Prostate gland (tissue), 2 donors: ENCODE measurements around the gene MSRB3. TPM values are rescaled to one million over a fixed set of nuclear protein-coding genes. Genes with fewer than 3 reads are reported as not detected.

Experiments used
- DNase-seq: peaks from one replicate; pipeline ENCODE4 v3.0.0-alpha.2; 2019; ENCODE audit warnings: low spot score
- H3K27ac ChIP-seq, 2 donors: fragments of 200-600 bp; sonication (generic); 2 replicates each; pipeline ENCODE4 v1.5.1; 2017 to 2019
- H3K27me3 ChIP-seq: fragments of 200-600 bp; sonication (generic); replicated peaks from 2 replicates; pipeline ENCODE4 v1.5.1; 2019; ENCODE audit not compliant: insufficient read depth
- H3K36me3 ChIP-seq, 2 donors: fragments of 200-600 bp; sonication (generic); 1 replicate in 1 of 2; 2 replicates in 1 of 2; pipeline versions ENCODE4 v1.5.1 to v1.8.1; 2017 to 2019
- H3K4me1 ChIP-seq: fragments of 200-600 bp; sonication (generic); replicated peaks from 2 replicates; pipeline ENCODE4 v1.5.1; 2019
- H3K4me3 ChIP-seq, 2 donors: fragments of 200-600 bp; sonication (generic); 2 replicates each; pipeline ENCODE4 v1.5.1; 2017 to 2019
- H3K9me3 ChIP-seq: fragments of 200-600 bp; sonication (generic); 2 replicates; pipeline ENCODE4 v1.5.1; 2017
- CTCF ChIP-seq, 4 experiments: fragments of 200-600 bp in 2 of 4; fragments of 450-650 bp in 2 of 4; sonication (generic) in 2 of 4; IDR thresholded peaks; 1 replicate in 3 of 4; 2 replicates in 1 of 4; pipeline ENCODE4 v1.5.1; 2016 to 2019; ENCODE audit warnings: antibody characterized with exemption in 4 of 4, mild to moderate bottlenecking in 2 of 4, moderate library complexity in 2 of 4
- POLR2A ChIP-seq: fragments of 450-650 bp; IDR thresholded peaks from one replicate; pipeline ENCODE4 v1.6.1; 2016; ENCODE audit warnings: antibody characterized with exemption, mild to moderate bottlenecking
- POLR2AphosphoS5 ChIP-seq: sonication (generic); formaldehyde crosslinking; IDR thresholded peaks from one replicate; pipeline ENCODE4 v1.6.1; 2017; ENCODE audit warnings: antibody characterized with exemption
- WGBS: methylation state at CpG from one replicate; pipeline ENCODE4 v1.1.5; 2018; 5-methylcytosine and 5-hydroxymethylcytosine counted together
- intact Hi-C: fragments of 100-400 bp; cut with DNase I; formaldehyde crosslinking; loops from one replicate; pipeline ENCODE4 v1.14.2; 2022
- total RNA-seq, 2 donors: library from RNA; depleted of rRNA; stranded (reverse); fragments of >200 nt; gene quantifications; one replicate each; pipeline ENCODE4 v1.1.0, GENCODE V29; 2016

The MSRB3 gene
- total RNA-seq, 2 donors from 2014 or later: 32.2 to 42.9 TPM

GRCh38 chr12:65496617-65497016 is 218.1 kb downstream of the MSRB3 start:
- intact Hi-C loops: no loop called here
- 68% methylated on average over 2 of the region's 2 CpGs for WGBS
- H3K4me1 ChIP-seq: no peaks in the 10 kb centered on the region

GRCh38 chr12:65497660-65498059 is 219.2 kb downstream of the MSRB3 start:
- WGBS: 86% methylated on average over 4 of the region's 4 CpGs
- H3K9me3 ChIP-seq: no peaks in the 10 kb centered on the region
- H3K27me3 ChIP-seq: no peaks in the 10 kb centered on the region
- H3K4me1 ChIP-seq: no peaks in the 10 kb centered on the region
- no peak for DNase-seq
- TF ChIP-seq POLR2AphosphoS5 (no peak), POLR2A (no peak), CTCF (IDR thresholded peaks at IDR 0.05) (no peak)
- H3K27ac ChIP-seq: no peak overlapping the region
- no peak overlapping the region for H3K4me3 ChIP-seq
- intact Hi-C loops: no loop called here
- H3K36me3 ChIP-seq: no peaks in the 10 kb centered on the region

More at GRCh38 chr12:65496617-65497016, 218.1 kb downstream of the MSRB3 start:
- no peak for DNase-seq
- Histone ChIP-seq H3K9me3 (no peaks in the 10 kb centered on the region), H3K27ac (no peak overlapping the region), H3K27me3 (no peaks in the 10 kb centered on the region), H3K4me3 (no peak overlapping the region), H3K36me3 (no peaks in the 10 kb centered on the region)
- no peak for TF ChIP-seq POLR2AphosphoS5
- no peak for TF ChIP-seq CTCF (IDR thresholded peaks at IDR 0.05)
- no peak for TF ChIP-seq POLR2A

- Histone ChIP-seq H3K36me3 (no peaks in the 10 kb centered on the region), H3K27me3 (no peaks in the 10 kb centered on the region), H3K4me3 (no peak overlapping the region), H3K27ac (no peak overlapping the region), H3K9me3 (no peaks in the 10 kb centered on the region), H3K4me1 (no peaks in the 10 kb centered on the region)
- no peak for DNase-seq
- 97% methylated on average over 7 of the region's 7 CpGs for WGBS
- intact Hi-C loops: no loop called here
- no peak for TF ChIP-seq POLR2A
These were observed 220.7 kb downstream of the MSRB3 start for GRCh38 chr12:65499167-65499566.

- no peak overlapping the region for H3K27ac ChIP-seq
- DNase-seq: no peak
- H3K4me1 ChIP-seq: no peaks in the 10 kb centered on the region
- TF ChIP-seq POLR2A (no peak), POLR2AphosphoS5 (no peak)
- intact Hi-C loops: no loop called here
- H3K9me3 ChIP-seq: no peaks in the 10 kb centered on the region
- H3K36me3 ChIP-seq: no peaks in the 10 kb centered on the region
- no peaks in the 10 kb centered on the region for H3K27me3 ChIP-seq
- no peak overlapping the region for H3K4me3 ChIP-seq
- 70% methylated on average over 7 of the region's 7 CpGs for WGBS
These were observed 221.8 kb downstream of the MSRB3 start for GRCh38 chr12:65500091-65500900.

- TF ChIP-seq POLR2AphosphoS5: no peak
- no peak for TF ChIP-seq POLR2A
- TF ChIP-seq CTCF (IDR thresholded peaks at IDR 0.05): no peak
- H3K4me1 ChIP-seq: no peaks in the 10 kb centered on the region
- intact Hi-C loops: no loop called here
- H3K36me3 ChIP-seq: no peaks in the 10 kb centered on the region
- no peak overlapping the region for H3K4me3 ChIP-seq
- WGBS: 27% methylated on average over 6 of the region's 6 CpGs
- H3K9me3 ChIP-seq: no peaks in the 10 kb centered on the region
- H3K27me3 ChIP-seq: no peaks in the 10 kb centered on the region
- DNase-seq: no peak
- H3K27ac ChIP-seq: no peak overlapping the region
These were observed 222.7 kb downstream of the MSRB3 start for GRCh38 chr12:65501093-65501621.

GRCh38 chr12:65501935-65502334 is 223.5 kb downstream of the MSRB3 start:
- WGBS: 74% methylated on average over 5 of the region's 5 CpGs
- intact Hi-C loops: no loop called here
- no peak overlapping the region for H3K27ac ChIP-seq

More at GRCh38 chr12:65501935-65502334, 223.5 kb downstream of the MSRB3 start:
- no peaks in the 10 kb centered on the region for H3K4me1 ChIP-seq
- no peak for DNase-seq
- TF ChIP-seq CTCF (IDR thresholded peaks at IDR 0.05): no peak
- TF ChIP-seq POLR2AphosphoS5: no peak
- TF ChIP-seq POLR2A: no peak
- no peaks in the 10 kb centered on the region for H3K36me3 ChIP-seq
- no peaks in the 10 kb centered on the region for H3K27me3 ChIP-seq
- H3K4me3 ChIP-seq: no peak overlapping the region
- H3K9me3 ChIP-seq: no peaks in the 10 kb centered on the region
